HEK293 (cell line): ENCODE measurements around the gene SLC22A3.
"Not testable (repeated sequence)": the region's sequence is repeated elsewhere in the genome, so short reads cannot be mapped to it uniquely, and the experiment has no call there.

Experiments
- CTCF ChIA-PET: fragments of 350-600 bp; formaldehyde crosslinking; extraction: SDS; loops from one replicate; lab custom pipeline; 2021; ENCODE audit warnings: antibody characterized with exemption; lab: Yijun Ruan, JAX
- POLR2A ChIA-PET: fragments of 300-600 bp; formaldehyde crosslinking; extraction: SDS; loops from one replicate; lab custom pipeline; 2020; ENCODE audit warnings: antibody characterized with exemption, inconsistent platforms; lab: Yijun Ruan, JAX
- H3K27ac ChIP-seq: fragments of 200-500 bp; sonication (Bioruptor generic); 2 replicates; pipeline ENCODE4 v1.5.1; 2014; ENCODE audit warnings: low read depth, low read length, control low read depth, inconsistent platforms; ENCODE audit errors: extremely low read depth
- H3K36me3 ChIP-seq, 2 experiments: fragments of 200-500 bp in 1 of 2; sonication (Bioruptor generic) in 1 of 2; 1 replicate in 1 of 2; 2 replicates in 1 of 2; pipeline ENCODE4 v1.5.1; 2014 to 2017; ENCODE audit warnings: inconsistent platforms in 2 of 2, low read length in 2 of 2; ENCODE audit not compliant: control insufficient read depth in 2 of 2, insufficient read depth in 1 of 2
- H3K4me1 ChIP-seq: fragments of 200-500 bp; sonication (Bioruptor generic); 2 replicates; pipeline ENCODE4 v1.5.1; 2014; ENCODE audit warnings: mild to moderate bottlenecking, low read length, inconsistent platforms; ENCODE audit not compliant: control insufficient read depth, insufficient read depth
- H3K4me3 ChIP-seq: 2 replicates; pipeline ENCODE4 v1.5.1; 2011; ENCODE audit warnings: low read depth, mild to moderate bottlenecking, control low read depth, low read length, moderate library complexity
- H3K9me3 ChIP-seq: fragments of 200-500 bp; sonication (Bioruptor generic); 2 replicates; pipeline ENCODE4 v1.5.1; 2014; ENCODE audit warnings: low read depth, low read length, inconsistent platforms; ENCODE audit not compliant: control insufficient read depth, insufficient read depth
- GFI1B ChIP-seq: fragments of 450-650 bp; formaldehyde crosslinking; IDR thresholded peaks from 2 replicates; pipeline ENCODE4 v1.5.1; 2016; ENCODE audit warnings: missing biosample characterization, missing genetic modification characterization
- MZF1 ChIP-seq: fragments of 450-650 bp; formaldehyde crosslinking; IDR thresholded peaks from 2 replicates; pipeline ENCODE4 v1.5.1; 2017; ENCODE audit warnings: missing biosample characterization, missing genetic modification characterization, borderline replicate concordance
- ZBTB1 ChIP-seq: fragments of 450-650 bp; formaldehyde crosslinking; IDR thresholded peaks from 2 replicates; pipeline ENCODE4 v1.5.1; 2016; ENCODE audit warnings: missing biosample characterization, missing genetic modification characterization
- ZFHX2 ChIP-seq: fragments of 450-650 bp; formaldehyde crosslinking; conservative IDR thresholded peaks from 2 replicates; pipeline ENCODE4 v1.5.1; 2016; ENCODE audit warnings: missing biosample characterization, missing genetic modification characterization
- ZNF146 ChIP-seq: fragments of 450-650 bp; formaldehyde crosslinking; IDR thresholded peaks from 2 replicates; pipeline ENCODE4 v1.5.1; 2016; ENCODE audit warnings: missing biosample characterization, missing genetic modification characterization
- ZNF239 ChIP-seq: fragments of 450-650 bp; formaldehyde crosslinking; IDR thresholded peaks from 2 replicates; pipeline ENCODE4 v1.5.1; 2016; ENCODE audit warnings: missing biosample characterization, missing genetic modification characterization
- ZNF596 ChIP-seq: fragments of 450-650 bp; IDR thresholded peaks from 2 replicates; pipeline ENCODE4 v1.5.0; 2018; ENCODE audit warnings: missing biosample characterization, mild to moderate bottlenecking, missing genetic modification characterization, moderate library complexity
- TF ChIP-seq, protein P1 (sequence below): fragments of 450-650 bp; formaldehyde crosslinking; IDR thresholded peaks from 2 replicates; pipeline ENCODE4 v1.5.1; 2016; ENCODE audit warnings: missing biosample characterization, missing genetic modification characterization
- TF ChIP-seq, protein P2 (sequence below): fragments of 450-650 bp; formaldehyde crosslinking; IDR thresholded peaks from 2 replicates; pipeline ENCODE4 v1.5.1; 2016; ENCODE audit warnings: missing biosample characterization, missing genetic modification characterization

SLC22A3 gene

DNA sequence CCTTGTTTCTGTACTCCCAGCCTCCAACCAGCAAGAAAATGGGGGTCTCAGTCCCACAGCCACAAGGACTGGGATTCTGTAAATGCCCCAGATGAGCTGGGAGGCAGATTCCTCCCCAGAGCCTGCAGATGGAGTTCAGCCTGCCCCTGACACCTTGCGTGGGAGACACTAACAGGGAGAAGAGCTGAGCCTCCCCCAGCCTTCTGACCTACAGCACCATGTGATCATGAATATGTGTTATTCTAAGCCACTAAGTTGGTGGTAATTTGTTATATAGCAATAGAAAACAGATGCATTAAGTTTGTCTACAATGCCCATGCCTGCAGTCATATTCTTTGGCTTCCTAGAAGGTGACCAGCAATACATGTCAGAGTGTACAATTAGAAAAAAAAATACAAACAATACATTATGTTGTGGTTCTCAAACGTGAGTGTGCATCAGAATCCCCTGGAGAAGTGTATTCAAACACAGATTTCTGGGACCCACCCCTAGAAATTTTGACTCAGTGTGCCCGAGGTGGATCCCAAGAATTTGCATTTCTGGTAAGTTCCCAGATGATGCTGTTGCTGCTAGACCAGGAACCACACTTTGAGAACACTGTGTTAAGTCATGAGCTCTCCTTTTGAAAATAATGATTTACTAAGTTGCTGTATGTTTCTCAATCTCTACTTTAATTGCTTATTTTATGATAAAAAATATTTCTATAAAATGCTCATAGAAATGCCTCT, 39.9 kb downstream of the SLC22A3 start:
- Histone ChIP-seq H3K36me3 (no peaks in the 10 kb centered on the region), H3K4me1 (peaks cover 3% of the 10 kb centered on the region; the same call in 1 of the 2 replicates), H3K9me3 (no peaks in the 10 kb centered on the region), H3K27ac (no peak overlapping the region), H3K4me3 (no peak overlapping the region)
- POLR2A ChIA-PET = no interaction called here
- CTCF ChIA-PET = interaction anchor here (1.1 kb wide), 1 partner anchor 67 kb away, joined by 3 read pairs; no protein-coding TSS in a partner anchor
- TF ChIP-seq ZNF239 (tag by site-specific recombination) = no peak
- TF ChIP-seq, protein P1, sequence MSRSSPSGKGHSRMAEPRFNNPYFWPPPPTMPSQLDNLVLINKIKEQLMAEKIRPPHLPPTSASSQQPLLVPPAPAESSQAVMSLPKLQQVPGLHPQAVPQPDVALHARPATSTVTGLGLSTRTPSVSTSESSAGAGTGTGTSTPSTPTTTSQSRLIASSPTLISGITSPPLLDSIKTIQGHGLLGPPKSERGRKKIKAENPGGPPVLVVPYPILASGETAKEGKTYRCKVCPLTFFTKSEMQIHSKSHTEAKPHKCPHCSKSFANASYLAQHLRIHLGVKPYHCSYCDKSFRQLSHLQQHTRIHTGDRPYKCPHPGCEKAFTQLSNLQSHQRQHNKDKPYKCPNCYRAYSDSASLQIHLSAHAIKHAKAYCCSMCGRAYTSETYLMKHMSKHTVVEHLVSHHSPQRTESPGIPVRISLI (tag by site-specific recombination) = no peak

DNA sequence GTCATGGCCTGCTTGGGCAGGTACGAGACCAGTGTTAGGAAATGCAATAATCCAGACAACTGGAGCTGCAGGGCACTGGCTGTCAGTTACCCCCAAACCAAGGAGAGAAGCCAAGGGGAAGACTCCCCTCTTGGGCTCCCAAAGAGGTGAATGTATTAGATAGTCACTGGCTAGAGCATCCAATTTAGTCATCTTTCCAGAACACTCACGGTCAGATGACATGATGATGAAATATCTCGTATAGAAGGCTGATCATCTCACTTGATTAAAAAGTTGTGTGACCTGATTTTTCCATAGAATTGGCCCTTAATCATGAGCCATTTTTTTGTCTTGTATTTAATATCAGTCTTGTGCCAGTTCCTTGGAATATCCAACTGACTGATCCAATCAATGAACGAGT, 40.7 kb downstream of the SLC22A3 start:
- Histone ChIP-seq H3K27ac (no peak overlapping the region), H3K4me1 (peaks cover 3% of the 10 kb centered on the region; the same call in 1 of the 2 replicates), H3K9me3 (no peaks in the 10 kb centered on the region), H3K36me3 (no peaks in the 10 kb centered on the region), H3K4me3 (no peak overlapping the region)
- TF ChIP-seq ZFHX2 (tag by site-specific recombination) (no peak), ZNF596 (tag by site-specific recombination) (no peak), ZBTB1 (tag by site-specific recombination) (no peak), MZF1 (tag by site-specific recombination) (no peak)
- POLR2A ChIA-PET = no interaction called here
- CTCF ChIA-PET = interaction anchor here (1.1 kb wide), 1 partner anchor 66 kb away, joined by 3 read pairs; no protein-coding TSS in a partner anchor

DNA sequence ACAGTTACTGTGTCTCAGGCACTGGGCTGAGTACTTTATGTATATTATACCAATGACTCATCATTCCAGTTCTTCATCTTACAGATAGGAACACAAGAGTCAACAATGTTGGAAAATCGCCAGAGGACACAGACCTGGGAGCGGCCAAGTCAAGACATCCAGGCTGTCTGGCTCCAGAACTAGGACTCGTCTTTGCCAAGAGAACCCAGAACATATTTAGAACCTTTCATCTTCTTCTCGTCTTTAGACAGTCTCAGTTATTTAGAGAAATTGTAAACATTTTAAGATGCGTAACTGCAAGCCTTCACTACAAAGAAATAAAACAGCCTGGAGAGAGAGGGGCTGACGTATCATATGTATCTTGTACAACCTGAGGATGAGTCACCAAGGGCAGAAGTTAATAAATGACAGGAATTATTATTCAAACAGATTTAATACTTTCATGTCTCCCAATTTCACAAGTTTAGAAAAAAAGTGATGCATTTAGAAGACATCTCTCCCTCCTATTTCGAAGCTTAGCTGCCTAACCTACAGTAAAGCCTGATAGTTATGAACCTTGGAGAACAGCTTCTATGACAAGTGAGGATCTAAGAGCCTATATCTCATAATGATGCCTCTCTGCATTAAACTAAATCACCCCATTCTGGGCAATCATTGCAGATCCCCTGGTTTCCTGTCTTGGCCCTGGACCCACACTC, 43.4 kb downstream of the SLC22A3 start:
- H3K36me3 ChIP-seq = no peaks in the 10 kb centered on the region
- H3K9me3 ChIP-seq = no peaks in the 10 kb centered on the region
- no peak overlapping the region; the same call in 1 of the 2 replicates for H3K4me3 ChIP-seq
- peaks cover 3% of the 10 kb centered on the region; the same call in 1 of the 2 replicates for H3K4me1 ChIP-seq
- TF ChIP-seq GFI1B (tag by site-specific recombination) = no peak
- TF ChIP-seq, protein P2, sequence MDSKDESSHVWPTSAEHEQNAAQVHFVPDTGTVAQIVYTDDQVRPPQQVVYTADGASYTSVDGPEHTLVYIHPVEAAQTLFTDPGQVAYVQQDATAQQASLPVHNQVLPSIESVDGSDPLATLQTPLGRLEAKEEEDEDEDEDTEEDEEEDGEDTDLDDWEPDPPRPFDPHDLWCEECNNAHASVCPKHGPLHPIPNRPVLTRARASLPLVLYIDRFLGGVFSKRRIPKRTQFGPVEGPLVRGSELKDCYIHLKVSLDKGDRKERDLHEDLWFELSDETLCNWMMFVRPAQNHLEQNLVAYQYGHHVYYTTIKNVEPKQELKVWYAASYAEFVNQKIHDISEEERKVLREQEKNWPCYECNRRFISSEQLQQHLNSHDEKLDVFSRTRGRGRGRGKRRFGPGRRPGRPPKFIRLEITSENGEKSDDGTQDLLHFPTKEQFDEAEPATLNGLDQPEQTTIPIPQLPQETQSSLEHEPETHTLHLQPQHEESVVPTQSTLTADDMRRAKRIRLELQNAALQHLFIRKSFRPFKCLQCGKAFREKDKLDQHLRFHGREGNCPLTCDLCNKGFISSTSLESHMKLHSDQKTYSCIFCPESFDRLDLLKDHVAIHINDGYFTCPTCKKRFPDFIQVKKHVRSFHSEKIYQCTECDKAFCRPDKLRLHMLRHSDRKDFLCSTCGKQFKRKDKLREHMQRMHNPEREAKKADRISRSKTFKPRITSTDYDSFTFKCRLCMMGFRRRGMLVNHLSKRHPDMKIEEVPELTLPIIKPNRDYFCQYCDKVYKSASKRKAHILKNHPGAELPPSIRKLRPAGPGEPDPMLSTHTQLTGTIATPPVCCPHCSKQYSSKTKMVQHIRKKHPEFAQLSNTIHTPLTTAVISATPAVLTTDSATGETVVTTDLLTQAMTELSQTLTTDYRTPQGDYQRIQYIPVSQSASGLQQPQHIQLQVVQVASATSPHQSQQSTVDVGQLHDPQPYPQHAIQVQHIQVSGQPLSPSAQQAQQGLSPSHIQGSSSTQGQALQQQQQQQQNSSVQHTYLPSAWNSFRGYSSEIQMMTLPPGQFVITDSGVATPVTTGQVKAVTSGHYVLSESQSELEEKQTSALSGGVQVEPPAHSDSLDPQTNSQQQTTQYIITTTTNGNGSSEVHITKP = peak; percentile 21; the same call in 1 of the 2 replicates
- TF ChIP-seq, all 188 proteins: peak for 1
- H3K27ac ChIP-seq = no peak overlapping the region
- POLR2A ChIA-PET = no interaction called here
- CTCF ChIA-PET = no interaction called here

DNA sequence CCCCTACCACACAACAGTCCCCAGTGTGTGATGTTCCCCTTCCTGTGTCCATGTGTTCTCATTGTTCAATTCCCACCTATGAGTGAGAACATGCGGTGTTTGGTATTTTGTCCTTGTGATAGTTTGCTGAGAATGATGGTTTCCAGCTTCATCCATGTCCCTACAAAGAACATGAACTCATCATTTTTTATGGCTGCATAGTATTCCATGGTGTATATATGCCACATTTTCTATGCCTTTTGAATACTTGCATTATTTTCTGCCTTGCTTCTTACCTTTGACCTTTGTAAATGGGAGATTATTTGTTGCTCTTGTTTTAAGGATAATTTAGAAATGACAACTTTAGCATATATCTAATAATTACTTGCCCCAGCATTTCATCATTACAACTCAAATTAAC, 45.3 kb downstream of the SLC22A3 start:
- H3K9me3 ChIP-seq, H3K27ac ChIP-seq, CTCF ChIA-PET, H3K4me1 ChIP-seq, H3K36me3 ChIP-seq, POLR2A ChIA-PET, H3K4me3 ChIP-seq: not testable (repeated sequence)
- peak; percentile 60; the same call in 1 of the 2 replicates for TF ChIP-seq ZNF146 (tag by site-specific recombination)
